Limb (tissue), 2 donors: ENCODE data around the gene PLAGL1.
"Not testable (repeated sequence)": the region's sequence is repeated elsewhere in the genome, so short reads cannot be mapped to it uniquely, and the experiment has no call there.

Experiments used
- DNase-seq, 2 donors: peaks; one replicate each; pipeline ENCODE4 v3.0.0-alpha.2; 2016; ENCODE audit errors: extremely low spot score in 2 of 2

PLAGL1 gene

GRCh38 chr6:144012534-144012933 lies 4.5 kb upstream of the PLAGL1 start:
- DNase-seq = no peak

DNA sequence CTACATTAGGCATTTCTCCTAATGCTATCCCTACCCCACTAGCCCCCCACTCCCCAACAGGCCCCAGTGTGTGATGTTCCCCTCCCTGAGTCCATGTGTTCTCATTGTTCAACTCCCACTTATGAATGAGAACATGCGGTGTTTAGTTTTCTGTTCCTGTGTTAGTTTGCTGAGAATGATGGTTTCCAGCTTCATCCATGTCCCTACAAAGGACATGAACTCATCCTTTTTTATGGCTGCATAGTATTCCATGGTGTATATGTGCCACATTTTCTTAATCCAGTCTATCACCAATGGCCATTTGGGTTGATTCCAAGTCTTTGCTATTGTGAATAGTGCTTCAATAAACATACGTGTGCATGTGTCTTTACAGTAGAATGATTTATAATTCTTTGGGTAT lies 1.6 kb upstream of the PLAGL1 start:
- not testable (repeated sequence) for DNase-seq

GRCh38 chr6:144008846-144009245 lies 787 bp upstream of the PLAGL1 start:
- no peak for DNase-seq

DNA sequence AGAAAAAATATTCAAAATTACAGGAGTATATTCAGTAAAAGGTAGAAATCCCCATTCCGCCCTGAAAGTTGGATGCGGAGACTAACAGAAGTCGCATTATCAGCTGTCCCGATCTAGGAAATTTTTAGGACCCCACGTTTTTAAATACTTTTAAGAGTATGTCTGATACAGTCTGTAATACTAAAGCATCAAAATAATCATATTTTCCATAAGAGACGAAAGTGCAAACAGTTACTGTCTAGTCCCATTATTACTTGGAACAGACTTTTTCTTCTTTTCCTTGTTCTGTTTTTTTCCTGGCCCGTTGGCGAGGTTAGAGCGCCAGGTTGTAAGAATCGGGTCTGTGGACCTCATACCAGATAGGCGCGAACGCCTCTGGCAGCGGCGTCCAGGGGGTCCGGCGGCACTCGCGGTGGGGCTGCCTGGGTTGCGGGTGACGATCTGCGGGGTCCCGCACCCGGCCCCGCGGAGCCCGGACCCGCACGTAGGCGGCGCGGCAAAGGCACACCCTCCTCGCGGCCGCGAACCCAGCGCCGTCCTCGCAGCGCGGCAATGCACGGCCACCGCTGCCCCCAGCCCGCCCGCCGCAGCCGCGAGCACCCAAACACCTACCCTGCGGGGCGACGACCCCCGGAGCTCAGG lies 460 bp downstream of the PLAGL1 start:
- no peak for DNase-seq

DNA sequence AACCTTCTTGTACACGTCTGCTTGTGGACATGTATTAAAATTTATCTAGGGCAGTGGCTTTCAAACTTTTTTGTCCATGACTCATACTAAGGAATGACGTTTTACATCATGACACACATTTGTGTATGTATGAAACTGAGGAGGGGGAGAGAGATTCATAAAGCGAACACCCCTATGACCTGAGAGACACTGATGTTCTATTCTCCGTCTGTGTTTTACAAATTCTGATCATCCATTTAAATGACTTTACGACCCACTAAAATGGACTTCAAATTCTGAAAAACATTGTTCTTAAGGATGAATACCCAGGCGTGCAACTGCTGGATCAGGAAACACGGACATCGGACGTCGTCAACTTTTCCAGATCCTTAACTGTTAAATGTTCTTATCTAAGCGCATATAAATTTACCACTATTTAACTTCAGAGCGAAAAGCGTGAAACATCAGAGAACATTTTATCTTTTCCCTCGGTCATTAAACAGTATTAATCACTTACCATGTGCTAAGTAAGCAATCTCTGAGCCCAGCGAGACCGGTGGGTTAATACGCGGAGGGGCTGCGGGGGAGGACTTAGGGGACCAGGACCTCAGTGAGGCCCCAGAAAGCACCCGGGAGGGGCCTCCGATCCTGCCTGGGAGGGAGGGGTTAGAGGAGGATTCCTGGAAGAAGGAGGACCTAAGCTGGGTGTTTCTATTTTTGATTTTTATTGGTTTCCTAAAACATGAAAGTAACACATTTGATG lies 1.2 kb downstream of the PLAGL1 start:
- DNase-seq = peak; percentile 32 to 59

GRCh38 chr6:143999406-143999805 lies 8.7 kb downstream of the PLAGL1 start:
- no peak for DNase-seq

DNA sequence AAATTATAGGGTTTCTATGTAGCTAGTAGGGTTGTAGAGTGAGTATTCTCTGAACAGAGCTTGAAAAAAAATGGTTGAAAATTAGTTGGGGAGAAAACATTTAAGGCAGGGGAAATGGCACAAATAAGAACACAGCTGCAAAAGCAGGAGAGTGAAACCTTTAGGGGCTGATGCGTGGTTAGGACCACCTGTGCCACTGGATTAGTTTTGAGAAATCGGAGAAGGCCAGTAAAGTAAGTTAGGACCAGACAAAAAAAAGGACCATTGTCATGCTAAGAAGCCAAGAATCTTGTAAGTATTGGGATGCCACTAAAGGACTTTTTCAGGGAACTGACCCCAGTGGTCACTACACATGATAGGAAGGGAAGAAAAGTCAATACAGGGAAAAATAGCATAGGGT lies 9.4 kb downstream of the PLAGL1 start:
- no peak for DNase-seq

- no peak for DNase-seq
Measured at GRCh38 chr6:143993965-143994646, 14.0 kb downstream of the PLAGL1 start.

- DNase-seq = no peak
Measured at GRCh38 chr6:143992285-143992684, 15.8 kb downstream of the PLAGL1 start.

DNA sequence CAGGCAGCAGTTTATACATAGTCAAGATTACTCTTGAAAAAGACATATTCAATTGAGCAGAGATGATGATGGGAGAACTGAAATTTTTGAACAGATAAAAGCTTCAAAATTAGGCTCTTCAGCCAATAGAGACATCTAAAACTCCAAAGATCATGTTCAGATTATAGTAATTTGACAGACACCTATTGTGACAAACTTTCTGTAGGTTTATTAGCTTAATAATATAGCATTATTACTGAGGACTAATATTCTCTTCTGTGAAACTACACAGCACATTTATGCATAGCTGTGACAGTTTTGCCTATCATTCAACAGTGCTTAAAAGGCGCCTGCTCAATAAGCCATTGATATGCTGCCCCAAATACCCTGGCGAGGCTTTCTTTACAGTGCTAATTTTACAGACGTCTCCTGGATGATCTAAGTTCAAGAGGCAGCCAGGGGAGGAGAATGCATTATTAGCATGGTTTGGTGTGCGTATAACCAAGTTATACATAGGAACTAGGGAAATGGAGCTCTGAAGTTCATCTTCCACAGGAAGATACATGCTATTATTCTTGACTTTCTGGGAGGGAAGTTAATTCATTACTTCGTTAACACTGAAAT lies 21.5 kb downstream of the PLAGL1 start:
- DNase-seq = no peak

- no peak for DNase-seq
Measured at GRCh38 chr6:143984666-143985065, 23.4 kb downstream of the PLAGL1 start.

DNA sequence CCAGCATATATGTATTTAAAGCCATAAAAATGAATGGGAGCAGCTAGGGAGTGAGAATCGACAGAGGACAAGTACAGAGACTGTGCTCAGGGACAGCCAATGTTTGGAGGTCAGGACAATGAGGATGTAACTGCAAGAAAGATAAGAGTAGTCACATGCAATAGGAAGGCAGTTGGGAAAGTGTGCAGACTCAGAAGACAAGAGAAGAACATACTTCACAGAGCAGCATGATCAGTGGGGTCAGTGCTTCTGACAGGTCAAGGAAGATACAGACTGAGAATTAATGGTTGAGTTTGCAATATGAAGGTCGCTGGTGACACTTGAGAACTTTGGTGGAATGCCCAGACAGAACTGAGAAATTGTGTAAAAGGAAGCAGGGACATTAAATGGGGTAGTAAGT lies 25.1 kb downstream of the PLAGL1 start:
- DNase-seq = no peak

DNA sequence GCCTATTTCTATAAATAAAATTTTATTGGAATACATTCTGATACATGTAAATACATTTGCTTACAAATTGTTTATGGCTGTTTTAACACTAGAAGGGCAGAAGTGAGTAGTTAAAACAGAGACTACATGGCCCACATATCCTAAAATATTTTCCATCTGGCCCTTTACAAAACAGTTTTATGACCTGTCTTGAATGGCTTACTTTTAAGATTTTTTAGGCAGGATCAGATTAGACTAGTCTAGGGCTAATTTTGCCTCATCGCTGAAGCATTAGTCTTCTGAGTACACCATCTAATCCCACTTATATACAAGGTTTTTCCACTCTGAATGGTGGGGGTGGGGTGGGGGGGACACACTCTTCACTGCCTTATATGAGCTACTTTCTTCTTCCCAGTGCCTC lies 27.1 kb downstream of the PLAGL1 start:
- no peak for DNase-seq

GRCh38 chr6:143976806-143977349 lies 31.2 kb downstream of the PLAGL1 start:
- DNase-seq = no peak

- no peak for DNase-seq
Measured at GRCh38 chr6:143974089-143974488, 34.0 kb downstream of the PLAGL1 start.

DNA sequence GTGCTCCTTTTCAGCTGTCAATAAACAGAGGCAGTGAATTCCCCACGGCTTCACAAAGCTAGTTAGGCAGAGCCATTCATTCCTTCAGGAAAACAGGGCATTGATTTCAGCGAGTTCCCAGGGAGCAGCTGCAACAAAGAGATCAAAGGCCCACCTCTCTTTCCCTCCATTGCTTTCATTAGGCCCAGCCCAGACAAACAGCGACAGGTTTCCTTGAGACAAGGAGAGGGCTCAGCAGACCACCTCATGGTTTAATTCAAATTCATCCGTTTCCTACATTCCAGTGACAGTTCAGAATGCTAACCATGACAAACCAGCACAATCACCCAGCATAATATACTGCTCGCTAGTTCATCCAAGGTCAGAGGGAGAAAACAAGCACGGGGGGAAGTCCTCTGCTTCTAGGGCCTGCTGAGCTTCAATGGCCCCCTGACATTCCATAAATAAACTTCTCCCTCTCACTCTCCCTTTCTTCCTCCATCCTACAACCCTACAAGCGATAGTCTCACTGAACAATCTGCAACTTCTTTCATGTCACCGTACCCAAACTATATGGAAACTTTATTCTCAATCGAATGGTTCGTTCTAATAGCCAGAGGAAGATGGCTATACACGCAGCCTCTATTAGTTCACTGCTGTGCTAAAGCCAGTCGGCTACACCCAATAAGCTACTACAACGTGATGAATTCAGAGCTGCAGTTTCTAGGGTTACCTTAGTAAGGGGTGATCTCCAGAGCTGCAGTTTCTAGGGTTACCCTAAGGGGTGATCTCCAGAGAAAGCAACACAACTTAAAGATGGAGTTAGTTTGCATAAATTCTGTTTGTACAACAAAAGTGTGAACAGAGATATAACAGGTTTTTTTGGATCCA lies 34.7 kb downstream of the PLAGL1 start:
- DNase-seq = no peak

DNA sequence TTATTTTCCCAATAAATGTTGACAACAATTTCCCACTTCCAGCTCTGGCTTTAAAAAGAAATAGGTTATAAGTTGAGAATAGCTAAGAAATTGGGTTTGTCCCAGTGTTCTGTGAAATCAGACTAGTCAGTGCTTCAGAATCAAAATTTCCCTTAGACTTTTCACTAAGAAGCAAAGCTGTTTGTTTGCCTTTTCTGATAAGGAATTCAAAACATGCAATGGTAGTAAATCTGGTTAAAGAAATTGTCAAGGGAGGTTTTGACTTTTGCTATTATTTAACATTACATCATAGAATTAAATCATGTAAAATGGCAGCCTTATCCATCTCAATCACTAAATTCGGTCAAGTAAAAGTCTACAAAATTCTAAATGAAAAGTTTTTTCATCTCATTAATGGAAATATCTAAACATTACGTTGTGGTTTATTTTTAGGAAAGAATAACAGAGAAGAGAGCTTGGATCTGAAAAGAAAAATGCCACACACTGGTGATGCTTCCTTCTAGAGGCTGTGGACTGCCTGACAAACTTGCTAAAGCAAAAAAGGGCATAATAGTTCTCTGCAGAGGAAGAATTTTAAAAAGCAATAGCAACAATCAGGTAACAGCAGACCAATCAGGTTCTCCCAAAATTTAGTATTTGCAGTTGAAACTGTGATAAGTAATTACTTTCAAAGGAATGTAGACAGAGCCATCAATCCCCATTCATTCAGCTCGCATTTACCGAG lies 36.4 kb downstream of the PLAGL1 start:
- DNase-seq = no peak

DNA sequence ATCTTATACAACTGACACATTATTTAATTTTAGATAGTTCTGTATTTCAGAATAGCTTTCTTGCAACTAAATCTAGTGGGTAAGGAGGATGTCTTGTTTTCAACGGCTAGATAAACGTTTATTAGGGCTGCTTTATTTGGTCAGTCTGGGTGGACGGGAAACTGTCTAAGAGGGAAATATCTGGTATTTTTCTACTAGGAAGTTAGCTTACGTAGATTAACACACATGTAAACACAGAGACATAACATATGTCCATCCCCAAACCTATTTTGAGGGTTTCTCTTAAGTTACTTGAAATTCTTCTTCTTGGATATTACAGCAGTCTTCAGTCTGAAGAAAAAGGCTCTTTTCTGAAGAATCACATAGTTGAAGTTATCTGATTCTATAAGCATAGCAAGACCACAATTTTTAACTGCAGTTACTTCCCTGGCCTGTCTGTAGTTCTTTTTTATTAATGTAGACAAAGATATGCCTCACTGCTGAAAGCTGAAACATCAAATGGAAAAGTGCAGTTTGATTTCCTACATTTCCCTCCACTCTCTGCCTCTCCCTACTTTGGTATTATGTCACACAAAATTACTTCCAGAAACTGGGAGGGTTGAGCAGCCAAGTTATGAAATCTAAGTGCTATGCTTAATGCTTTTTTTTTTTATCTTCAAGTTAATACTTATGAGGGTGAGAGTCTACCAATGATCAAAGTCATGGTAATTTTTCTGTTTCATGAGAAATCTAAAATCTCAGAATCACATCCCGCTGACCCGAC lies 37.4 kb downstream of the PLAGL1 start:
- peak in 1 of 2 donors; percentile 59 for DNase-seq

DNA sequence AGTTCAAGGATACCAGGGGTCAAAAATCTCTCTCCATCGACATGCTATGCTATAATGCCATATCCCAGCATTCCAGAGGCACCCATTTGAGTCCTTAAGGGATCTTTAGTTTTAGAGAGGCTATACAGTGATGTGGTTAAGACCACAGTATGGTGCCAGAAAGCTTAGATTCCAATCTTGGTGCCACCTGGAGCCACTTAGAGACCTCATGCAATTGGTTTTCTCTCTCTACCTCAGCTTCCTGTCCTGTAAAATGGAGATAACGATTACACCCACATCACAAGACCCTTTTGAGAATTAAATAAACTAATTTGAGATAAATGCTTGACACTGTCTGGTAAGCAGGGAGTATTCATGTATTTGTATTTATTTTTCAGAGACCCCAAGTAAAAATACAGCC lies 39.0 kb downstream of the PLAGL1 start:
- DNase-seq = no peak
